GM12872 (cell line): Measurements from ENCODE around the gene GSTT2.

ENCODE experiments used
- TF ChIP-seq, protein P1 (sequence below): IDR thresholded peaks from 3 replicates; pipeline ENCODE4 v1.5.1; 2011; ENCODE audit warnings: low read depth, mild to moderate bottlenecking, low read length, moderate library complexity; ENCODE audit not compliant: insufficient read depth

Gene GSTT2

DNA sequence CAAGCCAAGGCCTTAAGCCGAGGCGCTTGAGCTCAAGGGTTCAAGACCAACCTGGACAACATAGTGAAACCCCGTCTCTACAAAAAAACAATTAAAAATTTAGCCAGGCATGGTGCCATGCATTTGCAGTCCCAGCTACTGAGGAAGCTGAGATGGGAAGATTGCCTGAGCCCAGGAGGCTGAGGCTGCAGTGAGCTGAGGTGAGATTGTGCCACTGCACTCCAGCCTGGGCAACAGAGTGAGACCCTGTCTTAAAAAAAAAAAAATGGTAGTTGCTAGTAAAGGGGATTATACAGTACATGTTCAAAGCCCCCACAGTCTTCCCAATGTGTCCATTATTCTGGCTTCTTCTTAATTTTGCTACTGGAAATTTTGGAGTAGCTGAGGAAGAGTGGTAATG is 49.4 kb downstream of the GSTT2 start:
- TF ChIP-seq, protein P1, sequence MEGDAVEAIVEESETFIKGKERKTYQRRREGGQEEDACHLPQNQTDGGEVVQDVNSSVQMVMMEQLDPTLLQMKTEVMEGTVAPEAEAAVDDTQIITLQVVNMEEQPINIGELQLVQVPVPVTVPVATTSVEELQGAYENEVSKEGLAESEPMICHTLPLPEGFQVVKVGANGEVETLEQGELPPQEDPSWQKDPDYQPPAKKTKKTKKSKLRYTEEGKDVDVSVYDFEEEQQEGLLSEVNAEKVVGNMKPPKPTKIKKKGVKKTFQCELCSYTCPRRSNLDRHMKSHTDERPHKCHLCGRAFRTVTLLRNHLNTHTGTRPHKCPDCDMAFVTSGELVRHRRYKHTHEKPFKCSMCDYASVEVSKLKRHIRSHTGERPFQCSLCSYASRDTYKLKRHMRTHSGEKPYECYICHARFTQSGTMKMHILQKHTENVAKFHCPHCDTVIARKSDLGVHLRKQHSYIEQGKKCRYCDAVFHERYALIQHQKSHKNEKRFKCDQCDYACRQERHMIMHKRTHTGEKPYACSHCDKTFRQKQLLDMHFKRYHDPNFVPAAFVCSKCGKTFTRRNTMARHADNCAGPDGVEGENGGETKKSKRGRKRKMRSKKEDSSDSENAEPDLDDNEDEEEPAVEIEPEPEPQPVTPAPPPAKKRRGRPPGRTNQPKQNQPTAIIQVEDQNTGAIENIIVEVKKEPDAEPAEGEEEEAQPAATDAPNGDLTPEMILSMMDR, result no peak

GRCh38 chr22:24030186-24030702 is 50.3 kb downstream of the GSTT2 start:
- TF ChIP-seq, protein P1, result no peak
